ENCODE measurements around the gene NPAS3.

Gene NPAS3

DNA sequence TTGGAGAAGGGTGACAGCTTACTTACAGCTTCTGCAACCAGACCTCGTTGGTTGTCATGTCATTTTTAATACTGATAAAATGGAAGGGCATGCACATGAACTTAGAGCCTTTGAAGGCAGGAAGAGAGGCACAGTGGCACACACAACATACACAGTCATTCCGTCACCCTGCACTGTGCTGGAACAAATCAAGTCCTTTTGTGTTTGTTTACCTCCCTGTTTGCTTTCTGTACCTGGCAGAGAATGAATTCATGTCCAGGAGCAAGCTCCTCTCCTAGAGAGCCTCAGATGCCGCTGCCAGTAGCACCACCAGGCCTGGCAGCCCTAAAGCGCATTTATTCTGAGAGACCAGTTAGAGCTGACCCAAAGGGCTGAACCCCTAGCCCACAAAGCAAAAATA is 551.9 kb downstream of the NPAS3 start:
- DNase-seq, result no peak

DNA sequence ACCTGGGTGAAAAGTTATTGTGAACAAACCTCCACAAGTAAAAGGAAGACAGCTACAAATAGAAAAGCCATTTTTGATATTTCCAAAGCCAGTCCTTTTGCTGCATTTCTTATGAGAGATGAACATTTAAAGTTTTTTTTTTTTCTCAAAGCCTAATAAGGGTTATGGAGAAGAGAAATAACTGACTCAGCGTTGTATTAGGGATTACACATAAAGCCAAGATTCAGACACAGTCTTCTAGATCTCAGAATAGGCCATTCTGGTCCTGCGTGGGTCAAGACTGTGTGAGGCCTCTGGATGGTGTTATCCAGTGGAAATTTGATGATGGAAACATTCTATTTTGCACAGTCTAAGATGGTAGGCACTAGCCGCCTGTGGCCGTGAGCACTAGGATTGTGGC is 552.4 kb downstream of the NPAS3 start:
- no peak for DNase-seq

DNA sequence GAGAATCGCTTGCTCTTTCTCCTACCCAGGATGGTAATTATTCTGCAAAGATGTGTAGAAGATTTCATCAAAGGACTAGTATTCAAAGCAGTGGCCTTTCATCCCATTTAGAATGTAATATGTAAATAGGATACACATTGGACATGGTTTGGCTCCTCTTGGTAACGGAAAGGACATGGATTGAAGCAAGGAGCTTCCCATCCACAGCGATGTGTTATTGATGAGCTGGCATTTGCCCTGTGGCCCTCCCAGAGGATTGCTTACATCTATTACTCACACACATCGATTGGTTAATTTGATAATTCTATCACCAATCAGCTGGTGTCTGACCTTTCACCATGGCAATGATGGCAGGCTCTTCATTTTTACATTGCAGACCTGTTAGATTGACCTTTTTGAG is 553.8 kb downstream of the NPAS3 start:
- no peak for DNase-seq

DNA sequence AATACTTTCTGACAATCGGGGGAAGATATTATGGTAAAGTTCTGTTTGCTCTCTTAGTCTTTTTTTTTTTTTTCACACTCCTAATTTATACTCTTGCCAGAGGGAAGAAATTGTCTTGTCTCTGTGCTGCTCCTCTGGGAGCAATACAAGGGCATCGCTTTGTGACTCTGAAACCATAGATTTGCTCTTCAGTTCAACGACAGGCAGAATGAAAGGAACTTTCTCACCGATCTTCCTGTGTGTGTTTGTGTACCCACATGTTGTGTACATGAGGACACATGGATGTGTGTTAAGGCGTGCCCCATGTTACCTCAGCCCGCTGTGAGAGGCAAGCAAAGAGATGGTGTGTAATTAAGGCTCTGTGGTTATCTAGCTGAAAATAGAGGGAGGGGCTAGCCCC is 554.6 kb downstream of the NPAS3 start:
- no peak for DNase-seq

DNA sequence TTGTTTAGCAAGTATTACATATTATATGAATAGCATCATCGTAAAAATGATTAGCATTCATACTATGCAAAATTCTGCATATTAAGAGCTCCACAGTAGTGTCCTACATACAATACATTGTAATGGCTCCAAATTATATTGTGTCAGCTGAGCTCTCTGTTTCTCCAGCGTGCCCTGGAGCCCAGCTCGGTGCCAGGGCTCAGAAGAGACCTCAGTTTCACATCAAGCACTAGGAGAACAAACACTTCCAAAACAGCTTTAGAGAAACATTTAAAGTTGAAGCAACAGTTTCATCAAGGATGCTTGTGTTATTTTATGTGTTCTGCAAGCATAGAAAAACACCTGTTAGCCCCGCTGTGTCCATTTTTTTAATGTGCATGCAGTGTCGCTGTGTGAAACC is 555.3 kb downstream of the NPAS3 start:
- DNase-seq, result no peak

DNA sequence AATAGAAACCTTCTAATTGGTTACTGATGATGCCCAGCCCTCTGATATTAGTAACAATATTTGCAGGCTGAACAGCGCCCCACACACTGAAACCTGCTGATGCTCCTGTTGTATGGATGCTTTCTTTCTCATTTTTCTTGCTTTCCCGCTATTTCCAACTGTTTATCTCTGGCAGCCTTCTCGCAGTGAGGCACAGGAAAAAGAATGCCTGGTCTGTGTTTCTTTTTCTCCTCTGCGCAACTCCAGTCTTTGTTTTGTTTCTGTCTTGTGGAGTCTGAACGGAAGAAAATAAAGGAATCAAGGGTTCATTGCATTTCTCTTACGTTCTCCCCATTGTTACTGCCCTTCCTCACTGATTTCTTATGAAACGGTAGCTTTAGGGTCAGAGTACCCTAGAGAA is 561.0 kb downstream of the NPAS3 start:
- no peak for DNase-seq

DNA sequence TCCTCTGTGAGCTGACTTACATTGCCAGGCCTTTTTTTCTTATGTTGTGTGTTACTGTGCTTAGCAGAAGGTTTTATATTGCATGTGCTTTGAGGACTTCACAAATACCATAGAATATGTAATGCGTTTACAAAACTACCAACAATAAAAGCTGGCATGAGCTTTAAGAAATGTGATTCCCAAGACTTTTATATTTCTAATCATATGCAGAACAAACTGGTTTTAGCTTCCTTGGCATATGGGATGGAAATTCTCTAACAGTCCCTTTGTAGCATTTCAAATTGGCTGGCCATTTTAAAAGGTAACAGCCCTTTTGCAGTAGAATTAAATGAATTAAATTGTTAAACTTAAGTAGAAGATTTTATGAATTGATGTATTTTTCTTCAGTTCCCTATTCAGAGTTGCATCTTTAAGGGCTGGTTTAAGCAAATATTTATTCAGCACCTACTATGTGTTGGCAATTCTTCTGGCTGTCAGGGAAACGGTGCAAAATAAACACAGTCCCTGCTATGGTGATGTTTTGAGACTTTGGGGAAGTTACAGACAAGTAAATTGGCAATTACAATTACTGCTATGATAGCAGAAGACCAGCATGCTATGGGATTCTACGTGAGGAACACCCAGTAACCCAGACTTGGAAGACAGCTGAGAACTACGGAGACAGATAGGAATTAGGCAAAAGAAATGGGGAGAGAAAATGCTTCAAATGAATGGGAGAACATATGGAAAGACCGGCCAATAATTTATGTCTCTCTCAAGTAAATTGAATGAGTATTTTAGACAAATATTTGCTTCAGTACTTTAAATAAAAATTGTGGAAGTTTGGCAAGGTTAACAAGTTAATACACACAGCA is 565.8 kb downstream of the NPAS3 start:
- DNase-seq, result no peak

DNA sequence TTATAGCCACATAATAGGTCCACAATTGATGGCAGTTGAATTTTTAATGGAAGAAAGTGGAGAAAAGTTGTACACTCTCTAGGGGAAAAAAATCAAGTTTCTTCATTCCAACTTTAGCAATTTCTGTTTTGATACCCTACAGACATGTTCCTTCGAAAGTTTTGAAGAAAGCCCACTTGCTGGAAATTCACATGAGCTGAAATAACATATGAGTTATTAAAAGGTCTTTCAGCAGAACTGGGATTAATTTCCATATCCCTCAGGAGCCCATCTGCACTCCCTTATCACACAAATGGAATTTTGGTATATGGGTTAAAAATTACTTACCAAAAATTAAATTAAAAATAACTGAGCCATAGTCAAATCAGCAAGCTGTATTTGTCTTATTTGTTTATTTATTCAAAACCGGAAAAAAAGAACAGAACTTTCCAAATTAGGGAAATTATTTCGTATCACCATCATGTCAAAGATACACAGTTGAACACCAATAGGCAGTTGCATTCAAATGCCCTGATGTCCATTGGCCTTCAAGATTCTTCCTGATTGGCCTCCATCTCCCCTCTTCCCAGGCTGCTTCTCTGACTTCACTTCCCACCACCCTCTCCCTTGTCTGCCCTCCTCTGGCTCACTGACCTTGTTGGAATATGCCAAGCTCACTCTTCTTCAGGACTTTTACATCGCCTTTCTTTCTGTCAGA is 566.7 kb downstream of the NPAS3 start:
- DNase-seq, result no peak

DNA sequence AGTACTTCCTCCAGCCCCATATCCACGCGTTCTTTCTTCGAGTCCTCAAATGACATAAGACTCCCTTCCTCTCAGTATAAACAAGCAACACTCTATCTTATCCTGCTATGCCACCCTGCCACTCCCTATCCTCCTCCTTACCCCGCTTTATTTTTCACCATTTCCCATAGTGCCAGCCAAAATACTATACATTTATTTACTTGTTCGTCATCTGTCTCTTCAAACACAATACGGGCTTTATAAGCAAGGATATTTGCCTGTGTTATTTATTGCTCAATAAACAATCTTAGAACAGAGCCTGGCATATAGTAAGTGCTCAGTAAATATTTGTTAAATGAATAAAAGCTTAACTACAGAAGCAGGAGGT is 567.3 kb downstream of the NPAS3 start:
- no peak for DNase-seq

DNA sequence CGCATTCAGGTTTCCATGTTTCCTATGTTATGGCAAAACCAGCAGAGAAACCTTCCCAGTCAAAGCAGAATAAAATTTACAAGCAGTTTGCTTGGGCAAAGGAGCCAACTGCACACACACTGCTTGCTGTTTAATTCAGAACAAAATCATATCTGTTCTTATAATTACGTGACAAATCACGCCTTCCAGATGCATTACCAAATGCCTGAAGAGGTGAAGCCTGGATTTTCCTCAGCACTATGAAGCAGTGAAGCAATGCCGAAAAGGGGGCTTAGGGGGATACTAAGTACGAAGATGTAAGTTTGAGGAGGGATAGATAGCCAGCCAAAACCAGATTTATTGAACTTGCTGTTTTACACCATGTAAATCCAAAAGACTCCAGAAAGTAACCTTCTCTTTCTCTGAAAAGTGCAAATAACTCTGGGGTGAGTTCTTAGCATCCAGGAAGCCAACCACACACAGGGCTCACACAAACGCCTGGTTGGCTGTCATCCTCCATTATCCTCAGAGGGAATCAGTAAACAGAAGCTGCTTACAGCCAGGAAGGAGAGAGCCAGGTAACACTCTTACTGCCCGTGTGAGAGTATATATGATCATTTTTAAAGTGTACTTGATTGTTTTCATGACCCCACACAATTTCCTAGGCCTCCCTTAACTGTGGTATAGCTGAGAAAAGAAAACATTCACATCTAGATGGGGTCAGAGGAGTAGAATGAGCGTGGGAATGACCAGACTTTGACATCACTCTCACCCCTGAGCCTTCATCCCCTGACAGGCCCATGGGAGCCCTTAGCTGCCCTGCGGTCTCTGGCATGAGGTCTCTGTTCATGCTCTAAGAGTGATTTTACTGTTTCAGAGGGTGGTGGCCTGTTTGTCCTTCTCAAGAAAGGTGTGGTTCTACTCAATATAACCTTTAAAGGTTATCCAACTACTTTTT is 569.7 kb downstream of the NPAS3 start:
- DNase-seq, result no peak

DNA sequence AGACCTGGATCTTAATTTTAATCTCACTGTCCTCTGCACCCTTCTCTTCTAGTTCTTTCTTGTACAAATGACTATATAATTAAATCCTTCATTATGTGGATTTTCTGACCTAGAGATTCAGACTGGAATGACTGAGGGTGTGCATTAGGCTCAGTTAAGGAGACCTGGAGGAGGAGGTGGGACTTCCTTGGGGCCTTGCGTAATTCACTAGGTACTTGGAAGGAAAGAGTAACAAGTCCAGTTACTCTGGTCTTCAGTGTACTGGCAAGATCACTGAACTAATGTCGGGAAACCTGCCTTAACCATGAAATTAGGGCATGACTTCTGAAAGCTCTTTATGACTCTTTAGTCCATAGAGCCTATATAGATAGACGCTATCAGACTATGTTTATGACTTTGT is 570.8 kb downstream of the NPAS3 start:
- no peak for DNase-seq

DNA sequence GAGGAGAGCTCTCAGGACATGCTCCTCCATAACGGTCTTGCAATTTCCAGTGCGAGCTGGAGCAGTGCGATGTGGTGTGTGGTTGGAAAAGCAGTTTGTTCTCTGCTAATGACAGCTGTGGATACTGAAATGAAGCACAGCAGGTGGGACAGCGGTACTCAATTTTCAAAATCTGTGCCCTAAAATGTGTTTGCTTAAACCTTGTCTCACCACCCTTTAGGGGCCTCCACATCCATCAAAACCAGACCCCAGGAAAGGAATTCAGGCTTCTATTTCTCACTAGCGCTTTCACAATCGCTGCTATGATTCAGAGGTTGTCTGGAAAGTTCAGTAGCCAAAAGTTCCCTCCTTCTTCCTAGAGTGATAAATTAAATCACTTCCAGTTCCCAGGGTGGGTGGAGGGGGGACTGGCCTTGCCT is 571.4 kb downstream of the NPAS3 start:
- no peak for DNase-seq

DNA sequence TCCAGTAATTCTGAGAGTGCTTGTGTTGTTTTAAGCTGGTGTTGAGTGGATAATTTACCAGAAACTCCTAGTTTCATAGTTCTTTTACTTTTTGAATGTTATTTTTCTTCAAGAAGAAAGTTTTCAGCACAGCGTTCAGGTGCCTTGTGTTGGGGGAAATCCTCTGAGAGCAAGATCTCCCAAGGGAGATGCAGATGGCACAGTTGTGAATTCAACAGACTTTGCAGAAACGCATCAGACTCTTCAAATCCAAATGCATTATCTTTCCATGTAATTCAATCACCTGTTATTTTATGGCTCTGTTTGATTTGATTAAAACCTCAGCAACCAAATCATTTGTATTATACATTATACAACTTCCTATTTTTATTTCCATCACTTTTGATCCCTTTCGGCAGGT is 572.3 kb downstream of the NPAS3 start:
- no peak for DNase-seq

DNA sequence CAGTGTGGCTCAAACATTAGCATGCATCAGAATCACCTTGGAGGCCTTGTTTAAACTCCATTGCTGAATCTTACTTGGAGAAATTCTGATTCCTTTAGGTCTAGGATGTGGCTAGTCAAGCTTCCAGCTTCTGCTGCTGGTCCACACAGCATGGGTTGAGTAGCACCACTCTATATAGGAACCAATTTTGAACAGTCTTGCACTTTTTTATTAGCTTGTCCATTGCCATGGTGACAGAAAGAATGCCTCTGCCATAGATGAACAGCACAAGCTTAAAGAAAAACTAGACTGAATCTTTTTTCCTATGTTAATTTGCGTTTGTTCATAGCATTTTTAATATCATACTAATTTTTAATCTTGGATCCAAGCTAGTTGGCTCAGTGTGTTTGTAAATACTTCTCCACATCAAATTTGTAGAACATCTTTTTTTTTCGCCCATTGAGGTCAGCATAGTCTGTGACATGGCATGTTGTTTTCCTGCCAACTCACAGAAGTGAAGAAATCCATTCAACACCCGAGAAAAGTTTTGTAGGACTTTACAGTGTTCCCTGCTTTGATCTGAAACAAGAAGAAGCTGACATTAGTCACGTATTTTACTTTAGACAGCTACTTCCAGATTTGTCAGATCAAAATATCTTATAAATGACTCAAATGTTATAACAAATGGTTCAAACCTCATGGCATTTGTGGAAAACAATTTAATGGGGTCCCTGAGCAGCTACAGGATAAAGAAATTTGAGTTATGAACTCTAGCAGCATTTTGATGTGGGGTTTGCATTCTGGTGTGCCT is 573.4 kb downstream of the NPAS3 start:
- no peak for DNase-seq

DNA sequence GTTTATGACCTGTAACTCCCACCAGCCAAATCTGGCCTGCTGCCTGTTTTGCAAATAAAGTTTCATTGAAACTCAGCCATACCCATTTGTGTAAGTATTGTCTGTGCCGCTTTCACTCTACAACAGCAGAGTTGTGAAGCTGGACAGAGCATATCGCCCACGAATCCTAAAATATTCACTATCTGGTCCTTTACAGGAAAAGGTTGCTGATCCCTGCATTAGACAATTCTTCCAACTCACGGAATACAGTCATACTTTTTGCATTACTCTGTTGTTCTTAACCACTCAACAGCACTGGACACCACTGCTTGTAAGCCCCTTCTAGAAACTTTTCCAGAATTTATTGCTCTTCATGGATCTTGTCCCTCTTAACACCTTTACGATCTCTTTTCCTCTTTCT is 576.8 kb downstream of the NPAS3 start:
- DNase-seq, result no peak

DNA sequence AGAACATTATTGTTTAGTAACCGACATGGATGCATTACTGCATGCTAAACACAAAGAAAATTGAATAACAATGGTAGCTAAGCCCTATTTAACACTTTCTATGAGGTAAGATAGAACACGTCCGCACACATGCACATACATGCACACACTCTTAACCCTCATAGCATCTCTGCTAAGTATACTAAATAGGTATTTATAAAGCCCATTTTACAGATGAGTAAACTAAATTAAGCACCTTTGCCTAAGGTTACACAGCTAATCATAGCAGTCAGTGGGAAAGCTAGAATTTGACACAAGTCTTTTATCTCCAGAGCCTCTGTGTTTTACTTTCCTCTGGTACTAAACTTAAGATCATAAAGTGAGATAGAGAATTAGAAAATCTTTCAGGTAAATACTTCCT is 577.2 kb downstream of the NPAS3 start:
- no peak for DNase-seq

DNA sequence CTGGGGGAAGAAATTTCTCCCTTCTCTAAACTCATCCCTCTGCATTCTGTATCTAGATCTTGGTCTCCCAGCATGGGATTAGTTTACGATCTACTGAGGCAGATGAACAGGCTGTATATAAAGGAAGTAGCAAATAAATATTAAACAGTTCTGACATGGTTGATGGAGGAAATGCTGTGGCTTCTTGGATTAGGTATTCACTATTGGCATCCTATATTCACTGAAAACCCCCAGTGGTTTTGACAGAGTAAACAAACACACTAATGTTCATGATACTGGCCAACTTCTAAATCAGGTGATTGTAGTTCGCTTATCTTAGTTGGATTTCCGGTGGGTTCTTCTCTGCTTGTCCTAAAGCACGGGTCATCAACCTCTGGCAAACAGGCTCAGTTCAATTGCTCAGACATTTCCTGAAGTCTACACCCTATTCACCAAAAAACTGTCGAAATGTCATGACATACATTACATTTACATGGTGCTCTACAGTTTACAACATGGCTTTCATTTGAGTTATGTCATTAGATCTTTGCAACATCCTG is 578.3 kb downstream of the NPAS3 start:
- no peak for DNase-seq

DNA sequence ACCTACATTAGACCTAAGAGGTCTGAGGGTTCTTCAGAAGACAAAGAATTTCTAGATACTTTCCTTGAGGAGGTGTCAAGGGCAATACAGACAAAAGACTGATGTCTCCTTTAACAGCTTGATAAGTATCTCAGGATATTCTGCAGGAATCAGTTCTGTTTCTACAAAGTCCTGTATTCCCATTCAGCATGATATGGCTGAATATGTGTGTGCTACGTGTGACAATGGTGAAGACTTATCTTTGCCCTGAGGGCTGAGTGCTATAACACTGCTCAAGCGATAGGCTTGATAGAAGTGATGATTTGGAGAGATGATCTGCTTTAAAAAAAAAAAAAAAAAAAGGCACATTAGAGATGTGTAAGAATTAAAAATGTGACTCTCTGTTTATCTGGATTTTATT is 582.5 kb downstream of the NPAS3 start:
- DNase-seq, result no peak

DNA sequence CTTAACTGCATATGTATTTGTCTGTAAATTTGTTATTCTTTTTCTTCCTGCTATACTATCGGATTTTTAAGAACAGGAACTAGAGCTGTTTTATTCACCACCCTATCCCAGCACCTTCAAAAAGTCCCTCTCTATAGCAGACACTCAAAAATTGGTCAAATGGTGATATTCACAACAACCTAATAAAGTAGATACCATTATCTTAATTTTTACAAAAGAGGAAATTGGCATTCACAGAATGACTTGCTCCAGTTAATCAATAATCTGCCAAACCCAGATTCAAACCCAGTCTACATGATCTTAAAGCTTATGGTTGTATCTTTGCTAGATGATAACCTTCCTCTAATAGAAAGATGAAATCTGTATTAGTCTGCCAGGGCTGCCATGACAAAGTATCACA is 585.6 kb downstream of the NPAS3 start:
- DNase-seq, result no peak

DNA sequence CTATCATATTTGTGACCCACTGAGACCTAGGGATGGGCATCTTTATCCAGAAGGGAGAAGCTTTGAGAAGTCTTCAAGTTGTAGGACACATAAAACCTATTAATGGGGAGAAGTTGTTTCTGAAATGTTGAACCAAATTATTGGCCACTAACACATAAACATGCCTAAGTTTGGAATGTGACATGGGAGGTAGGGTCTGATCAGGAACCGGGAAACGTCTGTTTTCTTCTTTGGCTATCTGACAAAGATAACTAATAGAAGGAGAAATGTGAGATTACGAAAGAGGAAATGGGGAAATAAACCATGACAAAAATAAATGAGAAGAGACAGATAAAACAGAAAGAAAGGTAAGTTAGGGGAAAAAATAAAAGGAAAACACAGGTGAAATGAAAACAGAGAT is 586.9 kb downstream of the NPAS3 start:
- DNase-seq, result no peak

DNA sequence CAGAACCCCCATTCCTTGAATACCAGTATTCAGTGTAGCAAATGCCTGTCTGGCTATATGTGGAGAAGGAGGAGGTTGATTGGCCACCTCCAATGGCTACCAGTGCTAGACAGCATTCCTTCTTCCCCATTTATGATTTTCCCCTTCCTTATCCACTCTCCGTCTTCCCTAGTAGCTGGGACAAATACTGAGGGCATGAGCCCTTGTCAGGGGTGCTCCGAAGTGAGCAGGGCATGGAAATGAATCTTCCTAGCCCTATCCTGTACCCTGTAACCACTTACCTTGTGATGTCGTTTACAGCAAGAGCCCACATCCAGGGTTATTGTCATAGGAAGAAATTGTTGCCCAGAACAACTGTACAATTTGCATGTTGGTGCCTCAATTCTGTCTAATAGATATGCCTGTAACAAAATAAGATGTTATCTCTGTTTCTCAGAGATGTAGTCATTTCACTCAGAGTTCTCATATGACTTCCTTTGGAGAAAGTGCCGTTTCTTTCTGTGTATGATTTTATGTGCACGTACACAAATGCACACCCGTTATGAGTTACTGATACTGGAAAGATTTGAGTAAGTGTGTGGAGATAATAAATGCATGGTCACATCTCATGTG is 588.5 kb downstream of the NPAS3 start:
- DNase-seq, result peak; percentile 16

DNA sequence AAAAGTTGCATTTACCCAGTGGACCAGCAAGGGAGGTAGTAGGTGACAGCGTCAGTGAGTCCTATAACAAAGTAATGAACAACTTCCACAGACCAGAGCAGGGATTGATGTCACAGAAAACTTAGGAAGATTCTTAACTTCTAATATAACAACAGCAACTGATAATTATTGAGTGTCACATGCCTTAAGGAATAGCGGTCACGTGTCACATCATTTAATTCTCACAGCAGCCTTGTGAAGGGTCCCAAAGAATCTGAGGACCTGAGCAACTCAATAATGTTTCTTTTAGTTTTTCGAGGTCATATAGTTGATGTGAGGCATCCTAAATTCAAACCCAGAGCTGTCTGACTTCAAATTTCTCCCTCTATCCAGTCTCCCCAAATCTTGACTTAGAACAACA is 590.0 kb downstream of the NPAS3 start:
- no peak for DNase-seq
